GM06990 (cell line): ENCODE results near the gene DBF4B.
"Not testable (repeated sequence)": the region's sequence is repeated elsewhere in the genome, so short reads cannot be mapped to it uniquely, and the experiment has no call there.

Experiments used
- DNase-seq: peaks from one replicate; pipeline ENCODE4 v3.0.0-alpha.2; 2011; ENCODE audit not compliant: insufficient read length; ENCODE audit errors: extremely low read depth
- H3K27me3 ChIP-seq: replicated peaks from 2 replicates; pipeline ENCODE4 v1.6.0; 2011; ENCODE audit warnings: low read length; ENCODE audit not compliant: control insufficient read depth, insufficient read depth
- H3K36me3 ChIP-seq: 2 replicates; pipeline ENCODE4 v1.5.1; 2011; ENCODE audit warnings: low read length; ENCODE audit not compliant: control insufficient read depth, insufficient read depth
- H3K4me3 ChIP-seq: replicated peaks from 2 replicates; pipeline ENCODE4 v1.5.1; 2011; ENCODE audit warnings: low read depth, mild to moderate bottlenecking, control low read depth, low read length
- TF ChIP-seq, protein P1 (sequence below): IDR thresholded peaks from 2 replicates; pipeline ENCODE4 v1.5.1; 2011; ENCODE audit warnings: low read length, control low read depth, mild to moderate bottlenecking, inconsistent platforms; ENCODE audit not compliant: insufficient read depth, poor library complexity, severe bottlenecking

Gene DBF4B

GRCh38 chr17:44736551-44737240, 28.2 kb downstream of the DBF4B start:
- no peak for DNase-seq
- no peaks in the 10 kb centered on the region for H3K27me3 ChIP-seq
- peaks cover 12% of the 10 kb centered on the region for H3K36me3 ChIP-seq
- TF ChIP-seq, protein P1, sequence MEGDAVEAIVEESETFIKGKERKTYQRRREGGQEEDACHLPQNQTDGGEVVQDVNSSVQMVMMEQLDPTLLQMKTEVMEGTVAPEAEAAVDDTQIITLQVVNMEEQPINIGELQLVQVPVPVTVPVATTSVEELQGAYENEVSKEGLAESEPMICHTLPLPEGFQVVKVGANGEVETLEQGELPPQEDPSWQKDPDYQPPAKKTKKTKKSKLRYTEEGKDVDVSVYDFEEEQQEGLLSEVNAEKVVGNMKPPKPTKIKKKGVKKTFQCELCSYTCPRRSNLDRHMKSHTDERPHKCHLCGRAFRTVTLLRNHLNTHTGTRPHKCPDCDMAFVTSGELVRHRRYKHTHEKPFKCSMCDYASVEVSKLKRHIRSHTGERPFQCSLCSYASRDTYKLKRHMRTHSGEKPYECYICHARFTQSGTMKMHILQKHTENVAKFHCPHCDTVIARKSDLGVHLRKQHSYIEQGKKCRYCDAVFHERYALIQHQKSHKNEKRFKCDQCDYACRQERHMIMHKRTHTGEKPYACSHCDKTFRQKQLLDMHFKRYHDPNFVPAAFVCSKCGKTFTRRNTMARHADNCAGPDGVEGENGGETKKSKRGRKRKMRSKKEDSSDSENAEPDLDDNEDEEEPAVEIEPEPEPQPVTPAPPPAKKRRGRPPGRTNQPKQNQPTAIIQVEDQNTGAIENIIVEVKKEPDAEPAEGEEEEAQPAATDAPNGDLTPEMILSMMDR = no peak
- H3K4me3 ChIP-seq = no peak overlapping the region

DNA sequence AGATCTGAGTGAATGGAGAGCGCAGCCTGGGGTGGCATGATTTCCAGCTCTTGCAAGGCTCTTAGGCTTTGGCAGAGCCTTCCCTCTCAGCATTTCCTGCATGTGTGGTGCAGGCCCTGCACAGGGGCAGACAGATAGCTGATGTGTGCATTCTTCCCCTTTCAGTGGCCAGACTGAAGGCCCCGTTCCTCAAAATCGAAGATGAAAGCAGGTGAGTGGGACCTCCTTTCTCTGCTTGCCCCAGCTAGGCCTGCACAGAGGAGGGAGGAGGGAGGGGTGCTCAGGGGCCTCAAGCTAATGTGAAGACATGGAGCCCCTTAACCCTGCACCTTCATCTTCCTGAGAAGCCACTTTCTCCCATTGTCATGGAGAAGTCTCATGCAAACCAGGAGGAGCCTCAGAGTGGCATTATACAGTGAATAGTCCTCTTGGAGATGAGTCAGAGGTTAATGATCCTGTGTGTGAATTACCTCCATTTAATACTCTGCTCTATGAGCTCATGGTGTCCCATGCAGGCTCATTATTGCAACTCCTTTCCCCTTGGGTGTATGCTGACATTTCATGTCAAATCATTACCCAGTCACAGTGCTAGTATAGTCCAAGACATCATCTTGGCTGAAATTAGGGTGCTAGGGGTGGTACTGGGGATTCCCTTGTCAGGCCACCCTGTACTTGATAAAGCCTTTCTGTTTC, 29.9 kb downstream of the DBF4B start:
- no peak for DNase-seq
- no peaks in the 10 kb centered on the region for H3K27me3 ChIP-seq
- H3K4me3 ChIP-seq = no peak overlapping the region
- TF ChIP-seq, protein P1 = no peak
- H3K36me3 ChIP-seq = peaks cover 9% of the 10 kb centered on the region

DNA sequence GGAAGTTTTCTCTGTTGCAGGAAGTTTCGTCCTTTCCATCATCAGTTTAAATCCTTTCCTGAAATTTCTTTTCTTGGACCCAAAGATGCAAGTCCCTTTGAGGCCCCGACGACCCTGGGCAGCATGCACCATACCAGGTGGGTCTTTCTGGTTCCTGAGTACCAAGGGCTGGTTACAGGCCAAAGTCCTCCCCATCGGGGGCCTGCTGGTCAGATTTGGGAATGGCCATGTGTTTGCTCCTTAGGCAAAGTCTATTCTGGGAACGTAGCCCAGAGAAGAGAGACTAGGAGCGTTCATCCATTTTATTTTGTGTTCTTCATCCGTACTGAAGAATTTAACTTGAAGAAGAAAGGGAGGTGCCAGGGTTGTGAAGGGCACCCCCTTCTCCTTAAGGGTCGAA, 32.9 kb downstream of the DBF4B start:
- TF ChIP-seq, protein P1 = no peak
- Histone ChIP-seq H3K36me3 (peaks cover 3% of the 10 kb centered on the region), H3K27me3 (no peaks in the 10 kb centered on the region), H3K4me3 (no peak overlapping the region)
- no peak for DNase-seq

GRCh38 chr17:44745301-44745700, 36.8 kb downstream of the DBF4B start:
- peaks cover 20% of the 10 kb centered on the region for H3K36me3 ChIP-seq
- no peaks in the 10 kb centered on the region for H3K27me3 ChIP-seq
- TF ChIP-seq, protein P1 = no peak
- DNase-seq = no peak
- H3K4me3 ChIP-seq = no peak overlapping the region

DNA sequence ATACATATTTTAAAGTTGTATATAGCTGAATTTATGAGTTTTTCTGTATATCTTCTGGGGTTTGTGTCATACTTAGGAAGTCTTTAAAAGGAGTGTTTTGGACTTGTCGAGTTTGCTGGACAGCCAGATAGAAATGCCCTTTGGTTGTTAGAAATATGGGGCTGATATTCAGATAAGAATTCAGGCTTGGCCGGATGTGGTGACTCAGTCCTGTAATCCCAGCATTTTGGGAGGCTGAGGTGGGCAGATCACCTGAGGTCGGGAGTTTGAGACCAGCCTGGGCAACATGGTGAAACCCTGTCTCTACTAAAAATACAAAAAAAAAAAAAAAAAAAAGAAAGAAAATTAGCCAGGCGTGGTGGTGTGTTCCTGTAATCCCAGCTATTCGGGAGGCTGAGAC, 37.3 kb downstream of the DBF4B start:
- H3K27me3 ChIP-seq, H3K4me3 ChIP-seq, DNase-seq: not testable (repeated sequence)
- H3K36me3 ChIP-seq = peaks cover 23% of the 10 kb centered on the region

- TF ChIP-seq, protein P1 = no peak
- Histone ChIP-seq H3K4me3 (no peak overlapping the region), H3K27me3 (no peaks in the 10 kb centered on the region), H3K36me3 (peaks cover 27% of the 10 kb centered on the region)
- DNase-seq = no peak
Measured at GRCh38 chr17:44747566-44747965, 39.1 kb downstream of the DBF4B start.
